ENCODE results near the gene MRPL37.

- no peak for TF ChIP-seq CTCF (IDR thresholded peaks at IDR 0.05; ENCODE audit: insufficient read depth, low read length, poor library complexity, severe bottlenecking)
- no peak for TF ChIP-seq EZH2phosphoT487 (conservative IDR thresholded peaks at IDR 0.05; ENCODE audit: low read length)
Measured at GRCh38 chr1:54240741-54241335, 40.9 kb downstream of the MRPL37 start.
